Loucy (cell line): ENCODE results near the gene MAP3K20.

Experiments used
- H2AFZ ChIP-seq: fragments of 200-600 bp; sonication (generic); 2 replicates; pipeline ENCODE4 v1.6.0; 2016; ENCODE audit warnings: antibody characterized with exemption, mild to moderate bottlenecking, low read length, moderate library complexity
- H3F3A ChIP-seq: fragments of 200-600 bp; 2 replicates; pipeline ENCODE4 v1.6.0; 2016; ENCODE audit warnings: antibody characterized with exemption, low read depth, mild to moderate bottlenecking
- H3K27me3 ChIP-seq: fragments of 200-600 bp; sonication (generic); 2 replicates; pipeline ENCODE4 v1.6.1; 2014; ENCODE audit warnings: low read length, mild to moderate bottlenecking; ENCODE audit not compliant: insufficient read depth, poor library complexity, severe bottlenecking
- H3K36me3 ChIP-seq: fragments of 200-600 bp; sonication (generic); 2 replicates; pipeline ENCODE4 v1.6.1; 2016; ENCODE audit warnings: low read length; ENCODE audit not compliant: insufficient read depth
- H3K4me1 ChIP-seq: fragments of 200-600 bp; sonication (generic); 2 replicates; pipeline ENCODE4 v1.5.1; 2014; ENCODE audit warnings: low read length, mild to moderate bottlenecking; ENCODE audit not compliant: insufficient read depth, poor library complexity, severe bottlenecking
- H3K4me2 ChIP-seq: fragments of 200-600 bp; sonication (generic); 2 replicates; pipeline ENCODE4 v1.6.0; 2014; ENCODE audit warnings: antibody characterized with exemption, low read length, low read depth, mild to moderate bottlenecking; ENCODE audit not compliant: poor library complexity, severe bottlenecking
- H3K4me3 ChIP-seq: fragments of 200-600 bp; sonication (generic); 2 replicates; pipeline ENCODE4 v1.5.1; 2014; ENCODE audit warnings: low read length, mild to moderate bottlenecking, mixed read lengths; ENCODE audit not compliant: poor library complexity, severe bottlenecking
- H3K79me2 ChIP-seq: fragments of 200-600 bp; sonication (generic); 2 replicates; pipeline ENCODE4 v1.6.1; 2014; ENCODE audit warnings: low read length; ENCODE audit not compliant: insufficient read depth
- H3K9ac ChIP-seq: fragments of 200-600 bp; sonication (generic); 2 replicates; pipeline ENCODE4 v1.6.0; 2014; ENCODE audit warnings: mild to moderate bottlenecking, low read depth, low read length, moderate library complexity; ENCODE audit not compliant: poor library complexity, severe bottlenecking
- H3K9me2 ChIP-seq: fragments of 200-600 bp; sonication (generic); replicated peaks from 2 replicates; pipeline ENCODE4 v1.6.1; 2016; ENCODE audit warnings: low read depth, low read length, mixed read lengths
- H3K9me3 ChIP-seq: fragments of 200-600 bp; sonication (generic); 2 replicates; pipeline ENCODE4 v1.6.1; 2014; ENCODE audit warnings: mild to moderate bottlenecking, antibody characterized with exemption, low read length, low read depth; ENCODE audit not compliant: insufficient read depth
- H4K20me1 ChIP-seq: fragments of 200-600 bp; sonication (generic); 2 replicates; pipeline ENCODE4 v1.6.0; 2014; ENCODE audit warnings: antibody characterized with exemption, low read length, mild to moderate bottlenecking; ENCODE audit not compliant: insufficient read depth, poor library complexity, severe bottlenecking
- CTCF ChIP-seq: fragments of 200-600 bp; sonication (generic); conservative IDR thresholded peaks from 2 replicates; pipeline ENCODE4 v1.5.1; 2014; ENCODE audit warnings: mild to moderate bottlenecking, antibody characterized with exemption, low read length
- EZH2phosphoT487 ChIP-seq: fragments of 200-600 bp; IDR thresholded peaks from 2 replicates; pipeline ENCODE4 v1.6.1; 2018; ENCODE audit warnings: antibody characterized with exemption, mild to moderate bottlenecking, moderate library complexity, borderline replicate concordance

MAP3K20 gene

DNA sequence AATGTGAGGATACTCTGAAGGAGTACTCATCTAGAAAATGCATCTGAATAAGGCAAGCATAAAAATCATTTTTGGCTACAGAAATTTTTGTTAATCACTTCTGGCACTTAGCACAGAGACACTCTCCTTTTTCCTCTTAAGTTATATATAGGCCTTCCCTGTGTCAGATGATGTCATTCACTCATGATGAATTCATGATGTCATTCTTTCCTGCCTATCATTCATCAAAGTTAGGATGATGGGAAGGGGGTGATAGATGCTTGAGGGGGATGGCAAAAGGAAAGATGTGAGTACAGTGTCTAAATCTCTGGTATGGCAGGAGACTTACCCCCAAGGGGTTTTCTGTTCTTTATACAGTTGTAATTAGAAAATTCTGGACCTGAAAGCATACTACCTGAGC, 42.0 kb downstream of the MAP3K20 start:
- Histone ChIP-seq H3K4me1 (no peaks in the 10 kb centered on the region), H3K9ac (no peak overlapping the region), H3K4me3 (no peak overlapping the region), H3K36me3 (no peaks in the 10 kb centered on the region), H2AFZ (no peak overlapping the region), H3K9me3 (no peaks in the 10 kb centered on the region), H3K4me2 (no peak overlapping the region), H3K27me3 (no peaks in the 10 kb centered on the region), H4K20me1 (no peaks in the 10 kb centered on the region), H3K9me2 (no peaks in the 10 kb centered on the region), H3F3A (no peaks in the 10 kb centered on the region), H3K79me2 (no peaks in the 10 kb centered on the region)
- no peak for TF ChIP-seq EZH2phosphoT487
- TF ChIP-seq CTCF, result no peak

GRCh38 chr2:173118395-173118794, 42.7 kb downstream of the MAP3K20 start:
- TF ChIP-seq CTCF, result no peak
- TF ChIP-seq EZH2phosphoT487, result no peak
- no peaks in the 10 kb centered on the region for H3K9me3 ChIP-seq
- no peak overlapping the region for H3K4me2 ChIP-seq

DNA sequence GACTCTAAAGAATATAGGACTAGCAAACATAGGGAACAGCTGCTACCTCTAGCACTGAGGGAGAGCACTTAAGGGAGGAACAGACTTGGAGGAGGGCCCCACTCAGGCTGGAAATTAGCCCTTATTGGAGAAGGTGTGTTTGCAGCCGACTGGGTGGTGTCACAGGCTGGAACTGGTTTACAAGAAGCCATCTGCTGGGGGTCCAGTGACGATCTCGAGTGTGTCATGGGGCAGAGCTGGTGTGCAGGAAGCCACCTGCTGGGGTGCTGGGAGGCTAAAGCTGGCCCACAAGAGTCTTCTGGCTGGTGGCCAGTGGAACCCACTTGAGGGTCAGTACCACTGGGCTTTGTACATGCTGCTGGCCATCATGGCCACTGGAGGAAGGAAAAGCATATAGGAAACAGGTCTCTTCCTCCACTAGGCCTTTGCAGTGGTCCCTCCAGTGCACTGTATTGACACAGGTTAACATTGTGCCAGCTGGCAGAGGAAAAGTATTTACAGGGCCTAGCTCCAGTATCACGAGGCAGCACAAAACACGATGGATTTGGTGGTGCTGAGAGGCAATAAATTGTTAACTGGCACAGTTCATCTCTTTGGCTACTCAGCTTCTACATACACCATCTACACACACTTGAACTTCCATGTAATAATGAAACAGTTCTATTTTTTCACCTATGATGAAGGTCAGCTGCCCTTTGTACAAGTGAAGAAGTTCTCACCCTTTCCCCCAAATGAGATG, 43.6 kb downstream of the MAP3K20 start:
- Histone ChIP-seq H3K79me2 (no peaks in the 10 kb centered on the region), H3K9ac (no peak overlapping the region), H3F3A (no peaks in the 10 kb centered on the region), H3K9me3 (no peaks in the 10 kb centered on the region), H3K4me2 (no peak overlapping the region), H3K4me1 (no peaks in the 10 kb centered on the region), H3K9me2 (no peaks in the 10 kb centered on the region), H2AFZ (no peak overlapping the region), H3K27me3 (no peaks in the 10 kb centered on the region), H3K4me3 (no peak overlapping the region), H3K36me3 (no peaks in the 10 kb centered on the region), H4K20me1 (no peaks in the 10 kb centered on the region)
- TF ChIP-seq CTCF (no peak), EZH2phosphoT487 (no peak)

More at GRCh38 chr2:173118395-173118794, 42.7 kb downstream of the MAP3K20 start:
- Histone ChIP-seq H3F3A (no peaks in the 10 kb centered on the region), H3K27me3 (no peaks in the 10 kb centered on the region), H3K9ac (no peak overlapping the region), H2AFZ (no peak overlapping the region), H4K20me1 (no peaks in the 10 kb centered on the region), H3K4me3 (no peak overlapping the region), H3K79me2 (no peaks in the 10 kb centered on the region), H3K36me3 (no peaks in the 10 kb centered on the region), H3K9me2 (no peaks in the 10 kb centered on the region), H3K4me1 (no peaks in the 10 kb centered on the region)
